ENCODE data around the gene ZNF500.

The ZNF500 gene

GRCh38 chr16:4777339-4778049, 10.5 kb upstream of the ZNF500 start:
- Histone ChIP-seq H3K9me3 (ENCODE audit: control insufficient read depth, insufficient read depth, low read depth, low read length) (no peaks in the 10 kb centered on the region), H3K27ac (ENCODE audit: extremely low read depth, low read depth, low read length) (no peak overlapping the region), H3K4me3 (ENCODE audit: low read depth, low read length) (no peak overlapping the region), H3K4me1 (ENCODE audit: control insufficient read depth, insufficient read depth, low read length) (peaks cover 2% of the 10 kb centered on the region; the same call in 1 of the 2 replicates), H3K36me3 (ENCODE audit: control insufficient read depth in 2 of 2, insufficient read depth in 1 of 2, low read length in 2 of 2) (no peaks in the 10 kb centered on the region)
- ChIA-PET CTCF (no interaction called here), POLR2A (no interaction called here)
- TF ChIP-seq SALL2 (tag by site-specific recombination; IDR thresholded peaks at IDR 0.05; ENCODE audit: borderline replicate concordance) (no peak), ZNF2 (tag by site-specific recombination; IDR thresholded peaks at IDR 0.05) (no peak), EGR2 (tag by site-specific recombination; IDR thresholded peaks at IDR 0.05; ENCODE audit: low read depth) (no peak), ZNF169 (tag by site-specific recombination; IDR thresholded peaks at IDR 0.05) (no peak), ZBTB8A (tag by site-specific recombination; IDR thresholded peaks at IDR 0.05) (no peak), IKZF3 (tag by site-specific recombination; IDR thresholded peaks at IDR 0.05) (no peak), ZNF426 (tag by site-specific recombination; IDR thresholded peaks at IDR 0.05) (no peak), TRIM28 (IDR thresholded peaks at IDR 0.05; ENCODE audit: borderline replicate concordance, low read length) (no peak)
- TF ChIP-seq, protein P1, sequence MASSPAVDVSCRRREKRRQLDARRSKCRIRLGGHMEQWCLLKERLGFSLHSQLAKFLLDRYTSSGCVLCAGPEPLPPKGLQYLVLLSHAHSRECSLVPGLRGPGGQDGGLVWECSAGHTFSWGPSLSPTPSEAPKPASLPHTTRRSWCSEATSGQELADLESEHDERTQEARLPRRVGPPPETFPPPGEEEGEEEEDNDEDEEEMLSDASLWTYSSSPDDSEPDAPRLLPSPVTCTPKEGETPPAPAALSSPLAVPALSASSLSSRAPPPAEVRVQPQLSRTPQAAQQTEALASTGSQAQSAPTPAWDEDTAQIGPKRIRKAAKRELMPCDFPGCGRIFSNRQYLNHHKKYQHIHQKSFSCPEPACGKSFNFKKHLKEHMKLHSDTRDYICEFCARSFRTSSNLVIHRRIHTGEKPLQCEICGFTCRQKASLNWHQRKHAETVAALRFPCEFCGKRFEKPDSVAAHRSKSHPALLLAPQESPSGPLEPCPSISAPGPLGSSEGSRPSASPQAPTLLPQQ (tag by site-specific recombination; IDR thresholded peaks at IDR 0.05) = no peak

DNA sequence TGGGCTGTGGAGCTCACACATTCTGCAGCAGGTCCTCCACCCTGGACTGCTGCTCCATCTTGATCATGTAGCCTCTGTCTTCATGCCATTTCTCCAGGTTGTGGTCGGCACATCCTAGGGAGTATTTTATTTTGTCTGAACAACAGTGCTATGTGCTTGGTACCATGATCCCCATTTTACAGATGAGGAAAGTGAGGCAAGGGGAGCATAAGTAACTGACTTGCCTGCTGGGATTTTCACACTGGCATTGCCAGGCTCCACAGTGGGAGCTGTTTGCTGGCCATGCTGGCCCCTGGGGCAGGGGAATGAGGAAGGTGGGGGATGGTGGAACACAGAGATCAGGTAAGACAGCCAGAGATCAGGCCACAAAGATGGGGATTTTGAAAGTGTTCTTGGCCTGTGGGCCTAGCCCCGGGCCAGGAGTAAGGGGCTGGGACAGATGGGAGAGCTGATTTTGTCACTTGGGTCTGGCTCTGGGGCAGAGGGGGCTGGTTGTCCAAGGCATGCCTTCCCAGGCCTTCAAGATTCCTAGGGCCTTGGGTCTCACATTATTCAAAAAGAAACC, 9.3 kb upstream of the ZNF500 start:
- no peak for TF ChIP-seq ZNF221 (tag by site-specific recombination; IDR thresholded peaks at IDR 0.05; ENCODE audit: borderline replicate concordance)
- no peak for TF ChIP-seq HOXC10 (CRISPR knock-in tag; IDR thresholded peaks at IDR 0.05)
- no peak for TF ChIP-seq ZNF138 (tag by site-specific recombination; IDR thresholded peaks at IDR 0.05; ENCODE audit: borderline replicate concordance)
- no peak for TF ChIP-seq ZNF26 (tag by site-specific recombination; IDR thresholded peaks at IDR 0.05)
- TF ChIP-seq ZSCAN18 (tag by site-specific recombination; IDR thresholded peaks at IDR 0.05) = no peak
- TF ChIP-seq, protein P2, sequence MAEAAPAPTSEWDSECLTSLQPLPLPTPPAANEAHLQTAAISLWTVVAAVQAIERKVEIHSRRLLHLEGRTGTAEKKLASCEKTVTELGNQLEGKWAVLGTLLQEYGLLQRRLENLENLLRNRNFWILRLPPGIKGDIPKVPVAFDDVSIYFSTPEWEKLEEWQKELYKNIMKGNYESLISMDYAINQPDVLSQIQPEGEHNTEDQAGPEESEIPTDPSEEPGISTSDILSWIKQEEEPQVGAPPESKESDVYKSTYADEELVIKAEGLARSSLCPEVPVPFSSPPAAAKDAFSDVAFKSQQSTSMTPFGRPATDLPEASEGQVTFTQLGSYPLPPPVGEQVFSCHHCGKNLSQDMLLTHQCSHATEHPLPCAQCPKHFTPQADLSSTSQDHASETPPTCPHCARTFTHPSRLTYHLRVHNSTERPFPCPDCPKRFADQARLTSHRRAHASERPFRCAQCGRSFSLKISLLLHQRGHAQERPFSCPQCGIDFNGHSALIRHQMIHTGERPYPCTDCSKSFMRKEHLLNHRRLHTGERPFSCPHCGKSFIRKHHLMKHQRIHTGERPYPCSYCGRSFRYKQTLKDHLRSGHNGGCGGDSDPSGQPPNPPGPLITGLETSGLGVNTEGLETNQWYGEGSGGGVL (tag by site-specific recombination; IDR thresholded peaks at IDR 0.05) = no peak
- no peak for TF ChIP-seq ZNF239 (tag by site-specific recombination; IDR thresholded peaks at IDR 0.05)
- no peak for TF ChIP-seq GLI2 (tag by site-specific recombination; IDR thresholded peaks at IDR 0.05; ENCODE audit: borderline replicate concordance, low read depth)
- TF ChIP-seq ZNF626 (tag by site-specific recombination; IDR thresholded peaks at IDR 0.05) = no peak
- TF ChIP-seq ZNF580 (tag by site-specific recombination; IDR thresholded peaks at IDR 0.05) = no peak
- no peak for TF ChIP-seq GLIS2 (tag by site-specific recombination; IDR thresholded peaks at IDR 0.05)
- TF ChIP-seq ZSCAN5A (tag by site-specific recombination; IDR thresholded peaks at IDR 0.05) = no peak
- no peak for TF ChIP-seq ZBTB20 (tag by site-specific recombination; IDR thresholded peaks at IDR 0.05)
- TF ChIP-seq GLI4 (tag by site-specific recombination; IDR thresholded peaks at IDR 0.05) = no peak
- ChIA-PET CTCF (no interaction called here), POLR2A (no interaction called here)
- no peak overlapping the region for H3K27ac ChIP-seq (ENCODE audit: extremely low read depth, low read depth, low read length)
- H3K4me3 ChIP-seq (ENCODE audit: low read depth, low read length) = no peak overlapping the region
- H3K36me3 ChIP-seq (ENCODE audit: control insufficient read depth in 2 of 2, insufficient read depth in 1 of 2, low read length in 2 of 2) = no peaks in the 10 kb centered on the region
- H3K9me3 ChIP-seq (ENCODE audit: control insufficient read depth, insufficient read depth, low read depth, low read length) = no peaks in the 10 kb centered on the region
- H3K4me1 ChIP-seq (ENCODE audit: control insufficient read depth, insufficient read depth, low read length) = peaks cover 2% of the 10 kb centered on the region; the same call in 1 of the 2 replicates

Measured in HEK293 (cell line).